Ishikawa (cell line): ENCODE data around the gene KCNH2.

Experiments
- EP300 ChIP-seq: IDR thresholded peaks from 2 replicates; pipeline ENCODE4 v1.6.1; 2012; ENCODE audit warnings: borderline replicate concordance
- FOXM1 ChIP-seq: IDR thresholded peaks from 2 replicates; pipeline ENCODE4 v1.6.1; 2012; ENCODE audit warnings: low read depth, borderline replicate concordance
- TAF1 ChIP-seq: IDR thresholded peaks from 2 replicates; pipeline ENCODE4 v1.6.1; 2012; ENCODE audit warnings: low read depth, mild to moderate bottlenecking
- TEAD4 ChIP-seq: IDR thresholded peaks from 2 replicates; pipeline ENCODE4 v1.6.1; 2012
- TF ChIP-seq, protein P1 (sequence below): IDR thresholded peaks from 2 replicates; pipeline ENCODE4 v1.6.1; 2012; ENCODE audit warnings: low read depth, mild to moderate bottlenecking

- TF ChIP-seq FOXM1 (no peak), TAF1 (no peak), TEAD4 (no peak), EP300 (no peak)
- TF ChIP-seq, protein P1, sequence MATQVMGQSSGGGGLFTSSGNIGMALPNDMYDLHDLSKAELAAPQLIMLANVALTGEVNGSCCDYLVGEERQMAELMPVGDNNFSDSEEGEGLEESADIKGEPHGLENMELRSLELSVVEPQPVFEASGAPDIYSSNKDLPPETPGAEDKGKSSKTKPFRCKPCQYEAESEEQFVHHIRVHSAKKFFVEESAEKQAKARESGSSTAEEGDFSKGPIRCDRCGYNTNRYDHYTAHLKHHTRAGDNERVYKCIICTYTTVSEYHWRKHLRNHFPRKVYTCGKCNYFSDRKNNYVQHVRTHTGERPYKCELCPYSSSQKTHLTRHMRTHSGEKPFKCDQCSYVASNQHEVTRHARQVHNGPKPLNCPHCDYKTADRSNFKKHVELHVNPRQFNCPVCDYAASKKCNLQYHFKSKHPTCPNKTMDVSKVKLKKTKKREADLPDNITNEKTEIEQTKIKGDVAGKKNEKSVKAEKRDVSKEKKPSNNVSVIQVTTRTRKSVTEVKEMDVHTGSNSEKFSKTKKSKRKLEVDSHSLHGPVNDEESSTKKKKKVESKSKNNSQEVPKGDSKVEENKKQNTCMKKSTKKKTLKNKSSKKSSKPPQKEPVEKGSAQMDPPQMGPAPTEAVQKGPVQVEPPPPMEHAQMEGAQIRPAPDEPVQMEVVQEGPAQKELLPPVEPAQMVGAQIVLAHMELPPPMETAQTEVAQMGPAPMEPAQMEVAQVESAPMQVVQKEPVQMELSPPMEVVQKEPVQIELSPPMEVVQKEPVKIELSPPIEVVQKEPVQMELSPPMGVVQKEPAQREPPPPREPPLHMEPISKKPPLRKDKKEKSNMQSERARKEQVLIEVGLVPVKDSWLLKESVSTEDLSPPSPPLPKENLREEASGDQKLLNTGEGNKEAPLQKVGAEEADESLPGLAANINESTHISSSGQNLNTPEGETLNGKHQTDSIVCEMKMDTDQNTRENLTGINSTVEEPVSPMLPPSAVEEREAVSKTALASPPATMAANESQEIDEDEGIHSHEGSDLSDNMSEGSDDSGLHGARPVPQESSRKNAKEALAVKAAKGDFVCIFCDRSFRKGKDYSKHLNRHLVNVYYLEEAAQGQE: no peak
Observed at GRCh38 chr7:150924369-150924781, 53.7 kb downstream of the KCNH2 start.
